HepG2 (cell line): Measurements from ENCODE around the gene KRT2. TPM values are rescaled to one million over a fixed set of nuclear protein-coding genes. Genes with fewer than 3 reads are reported as not detected.

Experiments
- ATAC-seq: fragments of 200-7000 bp; cut with Tn5 transposase; 3 replicates; pipeline ENCODE4 v1.9.1; 2020; ENCODE audit warnings: mild to moderate bottlenecking, moderate library complexity
- BruUV-seq: library from RNA; stranded (reverse); fragments of 400-500 nt; replicated peaks from 2 replicates; lab custom pipeline; 2021; lab: Mats Ljungman, UMichigan
- CTCF ChIA-PET: fragments of 300-600 bp; formaldehyde crosslinking; extraction: SDS; loops from one replicate; lab custom pipeline; 2021; ENCODE audit warnings: low total read pairs, inconsistent platforms, low intra/inter-chr PET ratio; lab: Yijun Ruan, JAX
- POLR2A ChIA-PET: fragments of 350-600 bp; sonication (Branson Sonifier 250); formaldehyde crosslinking; loops from one replicate; lab custom pipeline; 2020; ENCODE audit warnings: antibody characterized with exemption, inconsistent platforms; lab: Yijun Ruan, JAX
- DNase-seq: peaks from one replicate; pipeline ENCODE4 v3.0.0-alpha.2; 2015; ENCODE audit warnings: low spot score
- FAIRE-seq: peaks from 3 replicates; lab custom pipeline; 2011; peaks lifted over from hg19 to GRCh38; lab: Jason Lieb, UNC
- H2AFZ ChIP-seq: one replicate; pipeline ENCODE4 v1.6.1; 2011; ENCODE audit warnings: low read length, inconsistent platforms
- H3K27ac ChIP-seq: fragments of 300-600 bp; 3 replicates; pipeline ENCODE4 v1.8.0; 2011; ENCODE audit warnings: mixed run types, mild to moderate bottlenecking, mixed read lengths, low read length, inconsistent platforms; ENCODE audit not compliant: insufficient read depth; ENCODE audit errors: extremely low read length
- H3K27me3 ChIP-seq, 2 experiments: fragments of 200-600 bp in 1 of 2; 2 replicates in 1 of 2; 3 replicates in 1 of 2; pipeline versions ENCODE4 v1.6.0 to v1.8.0; 2011; ENCODE audit warnings: low read length in 2 of 2, mild to moderate bottlenecking in 2 of 2, moderate library complexity in 2 of 2, inconsistent platforms in 1 of 2; ENCODE audit not compliant: insufficient read depth in 2 of 2, control insufficient read depth in 1 of 2
- H3K36me3 ChIP-seq, 2 experiments: fragments of 200-600 bp in 1 of 2; replicated peaks in 1 of 2; 2 replicates in 1 of 2; 3 replicates in 1 of 2; pipeline versions ENCODE4 v1.5.1 to v1.8.0; 2011; ENCODE audit warnings: low read length in 2 of 2, inconsistent platforms in 1 of 2; ENCODE audit not compliant: insufficient read depth in 2 of 2, control insufficient read depth in 1 of 2
- H3K4me1 ChIP-seq: 2 replicates; pipeline ENCODE4 v1.5.1; 2012; ENCODE audit warnings: low read length, inconsistent platforms; ENCODE audit not compliant: insufficient read depth
- H3K4me2 ChIP-seq: 2 replicates; pipeline ENCODE4 v1.6.0; 2011; ENCODE audit warnings: low read depth, low read length, inconsistent platforms
- H3K4me3 ChIP-seq, 3 experiments: fragments of 200-600 bp in 1 of 3; sonication (generic), shearing (Covaris generic) in 1 of 3; replicated peaks in 1 of 3; 2 replicates each; pipeline ENCODE4 v1.5.1; 2011 to 2016; ENCODE audit warnings: low read length in 3 of 3, inconsistent platforms in 2 of 3, low read depth in 2 of 3, mild to moderate bottlenecking in 2 of 3, control low read depth in 1 of 3, mixed read lengths in 1 of 3; ENCODE audit not compliant: insufficient read depth in 1 of 3
- H3K79me2 ChIP-seq: one replicate; pipeline ENCODE4 v1.6.1; 2011; ENCODE audit warnings: low read length, inconsistent platforms; ENCODE audit not compliant: insufficient read depth
- H3K9ac ChIP-seq: 2 replicates; pipeline ENCODE4 v1.6.0; 2011; ENCODE audit warnings: mild to moderate bottlenecking, low read depth, low read length, inconsistent platforms; ENCODE audit not compliant: insufficient read depth
- H3K9me3 ChIP-seq: 2 replicates; pipeline ENCODE4 v1.5.1; 2012; ENCODE audit warnings: mild to moderate bottlenecking, low read length
- H4K20me1 ChIP-seq: 2 replicates; pipeline ENCODE4 v1.6.0; 2011; ENCODE audit warnings: inconsistent platforms, mild to moderate bottlenecking, low read length, moderate library complexity; ENCODE audit not compliant: insufficient read depth
- HDAC6 ChIP-seq: fragments of 200-600 bp; sonication (generic); IDR thresholded peaks from 2 replicates; pipeline ENCODE4 v1.7.0; 2017; ENCODE audit warnings: mild to moderate bottlenecking, antibody characterized with exemption, low read length, low read depth
- KLF11 ChIP-seq: IDR thresholded peaks from 2 replicates; pipeline ENCODE4 v1.6.1; 2016; ENCODE audit warnings: missing compliant biosample characterization
- TCF12 ChIP-seq, 2 experiments: fragments of 450-650 bp in 1 of 2; sonication (generic) in 1 of 2; formaldehyde crosslinking in 1 of 2; IDR thresholded peaks; 2 replicates each; pipeline versions ENCODE4 v1.6.1 to v1.8.0; 2017 to 2022; ENCODE audit warnings: antibody characterized with exemption in 1 of 2, mild to moderate bottlenecking in 1 of 2, missing genetic modification reagents in 1 of 2, moderate library complexity in 1 of 2
- ZNF317 ChIP-seq: sonication (generic); formaldehyde crosslinking; IDR thresholded peaks from 2 replicates; pipeline ENCODE4 v1.5.0; 2020; ENCODE audit warnings: mild to moderate bottlenecking, missing genetic modification reagents
- ZNF44 ChIP-seq: sonication (generic); formaldehyde crosslinking; IDR thresholded peaks from 2 replicates; pipeline ENCODE4 v1.5.1; 2020; ENCODE audit warnings: mild to moderate bottlenecking, missing genetic modification reagents
- ZNF619 ChIP-seq: sonication (generic); formaldehyde crosslinking; IDR thresholded peaks from 2 replicates; pipeline ENCODE4 v1.4.0; 2020; ENCODE audit warnings: mild to moderate bottlenecking, missing genetic modification reagents
- WGBS: methylation state at CpG from one replicate; pipeline ENCODE4 v1.1.6; 2017; ENCODE audit warnings: low lambda C conversion rate; 5-methylcytosine and 5-hydroxymethylcytosine counted together
- in situ Hi-C: cut with HindIII; loops from 2 replicates; pipeline ENCODE4 v1.10.0; 2017; ENCODE audit warnings: low pct_unique_long_range_greater_than_20kb; ENCODE audit not compliant: extremely low pct_ligation_motif_present
- intact Hi-C: fragments of 100-400 bp; cut with micrococcal nuclease; formaldehyde crosslinking; loops from one replicate; pipeline ENCODE4 v1.10.0; 2022; ENCODE audit not compliant: unreplicated experiment
- polyA plus RNA-seq, 8 experiments: library from polyadenylated mRNA; depleted of rRNA in 3 of 8; stranded (reverse) in 7 of 8; unstranded in 1 of 8; fragments of >200 nt; fragmentation: Illumina TruSeq in 4 of 8; extraction: Trizol in 4 of 8; gene quantifications; 2 replicates each; pipeline versions ENCODE4 v1.2.1 to v1.2.3, GENCODE V29; 2011 to 2016; ENCODE audit warnings: low read depth in 4 of 8, missing spikeins in 1 of 8, mixed read lengths in 1 of 8; ENCODE audit not compliant: insufficient read depth in 1 of 8
- total RNA-seq, 5 experiments: library from RNA; depleted of rRNA; stranded (reverse); fragments of >200 nt; fragmentation: Illumina TruSeq; extraction: Trizol; gene quantifications; 2 replicates each; pipeline ENCODE4 v1.2.3, GENCODE V29; 2016; ENCODE audit warnings: low read depth in 1 of 5
- TF ChIP-seq, protein P1 (sequence below): IDR thresholded peaks from 2 replicates; pipeline ENCODE4 v1.6.1; 2016
- TF ChIP-seq, protein P2 (sequence below): sonication (generic); formaldehyde crosslinking; IDR thresholded peaks from 2 replicates; pipeline ENCODE4 v1.9.0; 2021; ENCODE audit warnings: missing genetic modification reagents, borderline replicate concordance
- TF ChIP-seq, protein P3 (sequence below): IDR thresholded peaks from 2 replicates; pipeline ENCODE4 v1.6.1; 2016; ENCODE audit warnings: missing compliant biosample characterization, missing genetic modification reagents, borderline replicate concordance
- TF ChIP-seq, protein P4 (sequence below): IDR thresholded peaks from 2 replicates; pipeline ENCODE4 v1.6.1; 2016; ENCODE audit warnings: low read depth, missing genetic modification reagents, missing compliant biosample characterization

Gene KRT2
- total and polyA plus RNA-seq, 2 of the 13 experiments (the other 11 are each of a cell fraction or from before 2014, with no cell fraction given) = not detected

DNA sequence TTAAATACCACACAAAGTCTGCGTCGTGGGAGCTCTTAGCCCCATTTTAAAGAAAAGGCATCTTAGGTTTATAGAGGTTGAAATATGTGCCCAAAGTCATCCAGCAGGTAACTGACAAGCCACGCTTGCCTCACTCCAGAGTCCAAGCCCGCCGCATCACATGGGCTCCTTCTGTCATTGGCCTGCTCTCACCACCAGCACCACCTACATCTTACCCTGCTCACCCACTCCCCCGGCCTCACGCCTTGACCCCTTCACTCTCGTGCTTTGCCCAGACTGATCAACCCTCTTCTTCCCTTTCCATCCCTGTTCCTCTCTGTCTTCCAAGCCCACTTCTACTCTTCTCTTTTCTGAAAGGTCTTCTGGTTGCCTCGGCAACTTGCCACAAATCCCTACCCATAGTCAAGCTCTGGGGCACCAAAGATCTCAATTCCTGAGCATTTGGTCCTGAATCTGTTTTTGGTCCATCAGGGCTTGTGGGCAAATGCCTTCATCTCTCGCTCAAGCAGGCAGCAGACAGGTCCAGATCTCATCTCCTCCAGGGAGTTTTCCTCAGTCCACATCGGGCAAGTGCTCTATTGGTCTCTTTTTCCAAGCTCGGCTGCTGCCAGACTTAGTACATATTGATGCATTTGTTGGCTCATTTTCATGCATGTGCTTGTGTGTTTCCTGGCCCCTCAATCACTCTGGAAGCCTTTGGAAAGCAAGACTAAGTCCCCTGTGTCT lies 31.7 kb upstream of the KRT2 start:
- Histone ChIP-seq H3K4me3 (no peak overlapping the region), H3K9ac (no peak overlapping the region), H3K36me3 (no peaks in the 10 kb centered on the region), H4K20me1 (no peaks in the 10 kb centered on the region), H3K9me3 (no peaks in the 10 kb centered on the region), H3K27ac (no peak overlapping the region), H3K4me1 (no peaks in the 10 kb centered on the region), H3K4me2 (no peak overlapping the region), H3K27me3 (peaks cover 4 to 38% of the 10 kb centered on the region in 2 experiments; a peak in 3 of 5 replicates), H2AFZ (no peak overlapping the region), H3K79me2 (no peaks in the 10 kb centered on the region)
- FAIRE-seq (no peak), ATAC-seq (no peak), DNase-seq (no peak)
- in situ Hi-C loops = loop anchor here (25.0 kb wide), 1 partner anchor 304 kb away; no protein-coding TSS in a partner anchor
- CTCF ChIA-PET = no interaction called here
- BruUV-seq = no TSS peak
- 9% methylated on average over 11 of the region's 12 CpGs for WGBS
- POLR2A ChIA-PET = no interaction called here
- intact Hi-C loops = no loop called here
- TF ChIP-seq HDAC6 (no peak), KLF11 (CRISPR knock-in tag) (no peak), ZNF619 (no peak), ZNF44 (CRISPR knock-in tag) (no peak), TCF12 (IDR thresholded peaks at IDR 0.05) (no peak), TCF12 (CRISPR knock-in tag; IDR thresholded peaks at IDR 0.05) (no peak), ZNF317 (CRISPR knock-in tag) (no peak)
- TF ChIP-seq, protein P1, sequence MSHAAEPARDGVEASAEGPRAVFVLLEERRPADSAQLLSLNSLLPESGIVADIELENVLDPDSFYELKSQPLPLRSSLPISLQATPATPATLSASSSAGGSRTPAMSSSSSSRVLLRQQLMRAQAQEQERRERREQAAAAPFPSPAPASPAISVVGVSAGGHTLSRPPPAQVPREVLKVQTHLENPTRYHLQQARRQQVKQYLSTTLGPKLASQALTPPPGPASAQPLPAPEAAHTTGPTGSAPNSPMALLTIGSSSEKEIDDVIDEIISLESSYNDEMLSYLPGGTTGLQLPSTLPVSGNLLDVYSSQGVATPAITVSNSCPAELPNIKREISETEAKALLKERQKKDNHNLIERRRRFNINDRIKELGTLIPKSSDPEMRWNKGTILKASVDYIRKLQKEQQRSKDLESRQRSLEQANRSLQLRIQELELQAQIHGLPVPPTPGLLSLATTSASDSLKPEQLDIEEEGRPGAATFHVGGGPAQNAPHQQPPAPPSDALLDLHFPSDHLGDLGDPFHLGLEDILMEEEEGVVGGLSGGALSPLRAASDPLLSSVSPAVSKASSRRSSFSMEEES (CRISPR knock-in tag) = no peak
- TF ChIP-seq, protein P2, sequence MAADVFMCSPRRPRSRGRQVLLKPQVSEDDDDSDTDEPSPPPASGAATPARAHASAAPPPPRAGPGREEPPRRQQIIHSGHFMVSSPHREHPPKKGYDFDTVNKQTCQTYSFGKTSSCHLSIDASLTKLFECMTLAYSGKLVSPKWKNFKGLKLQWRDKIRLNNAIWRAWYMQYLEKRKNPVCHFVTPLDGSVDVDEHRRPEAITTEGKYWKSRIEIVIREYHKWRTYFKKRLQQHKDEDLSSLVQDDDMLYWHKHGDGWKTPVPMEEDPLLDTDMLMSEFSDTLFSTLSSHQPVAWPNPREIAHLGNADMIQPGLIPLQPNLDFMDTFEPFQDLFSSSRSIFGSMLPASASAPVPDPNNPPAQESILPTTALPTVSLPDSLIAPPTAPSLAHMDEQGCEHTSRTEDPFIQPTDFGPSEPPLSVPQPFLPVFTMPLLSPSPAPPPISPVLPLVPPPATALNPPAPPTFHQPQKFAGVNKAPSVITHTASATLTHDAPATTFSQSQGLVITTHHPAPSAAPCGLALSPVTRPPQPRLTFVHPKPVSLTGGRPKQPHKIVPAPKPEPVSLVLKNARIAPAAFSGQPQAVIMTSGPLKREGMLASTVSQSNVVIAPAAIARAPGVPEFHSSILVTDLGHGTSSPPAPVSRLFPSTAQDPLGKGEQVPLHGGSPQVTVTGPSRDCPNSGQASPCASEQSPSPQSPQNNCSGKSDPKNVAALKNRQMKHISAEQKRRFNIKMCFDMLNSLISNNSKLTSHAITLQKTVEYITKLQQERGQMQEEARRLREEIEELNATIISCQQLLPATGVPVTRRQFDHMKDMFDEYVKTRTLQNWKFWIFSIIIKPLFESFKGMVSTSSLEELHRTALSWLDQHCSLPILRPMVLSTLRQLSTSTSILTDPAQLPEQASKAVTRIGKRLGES (CRISPR knock-in tag) = no peak
- TF ChIP-seq, protein P3, sequence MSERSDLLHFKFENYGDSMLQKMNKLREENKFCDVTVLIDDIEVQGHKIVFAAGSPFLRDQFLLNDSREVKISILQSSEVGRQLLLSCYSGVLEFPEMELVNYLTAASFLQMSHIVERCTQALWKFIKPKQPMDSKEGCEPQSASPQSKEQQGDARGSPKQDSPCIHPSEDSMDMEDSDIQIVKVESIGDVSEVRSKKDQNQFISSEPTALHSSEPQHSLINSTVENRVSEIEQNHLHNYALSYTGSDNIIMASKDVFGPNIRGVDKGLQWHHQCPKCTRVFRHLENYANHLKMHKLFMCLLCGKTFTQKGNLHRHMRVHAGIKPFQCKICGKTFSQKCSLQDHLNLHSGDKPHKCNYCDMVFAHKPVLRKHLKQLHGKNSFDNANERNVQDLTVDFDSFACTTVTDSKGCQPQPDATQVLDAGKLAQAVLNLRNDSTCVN = no peak
- TF ChIP-seq, protein P4, sequence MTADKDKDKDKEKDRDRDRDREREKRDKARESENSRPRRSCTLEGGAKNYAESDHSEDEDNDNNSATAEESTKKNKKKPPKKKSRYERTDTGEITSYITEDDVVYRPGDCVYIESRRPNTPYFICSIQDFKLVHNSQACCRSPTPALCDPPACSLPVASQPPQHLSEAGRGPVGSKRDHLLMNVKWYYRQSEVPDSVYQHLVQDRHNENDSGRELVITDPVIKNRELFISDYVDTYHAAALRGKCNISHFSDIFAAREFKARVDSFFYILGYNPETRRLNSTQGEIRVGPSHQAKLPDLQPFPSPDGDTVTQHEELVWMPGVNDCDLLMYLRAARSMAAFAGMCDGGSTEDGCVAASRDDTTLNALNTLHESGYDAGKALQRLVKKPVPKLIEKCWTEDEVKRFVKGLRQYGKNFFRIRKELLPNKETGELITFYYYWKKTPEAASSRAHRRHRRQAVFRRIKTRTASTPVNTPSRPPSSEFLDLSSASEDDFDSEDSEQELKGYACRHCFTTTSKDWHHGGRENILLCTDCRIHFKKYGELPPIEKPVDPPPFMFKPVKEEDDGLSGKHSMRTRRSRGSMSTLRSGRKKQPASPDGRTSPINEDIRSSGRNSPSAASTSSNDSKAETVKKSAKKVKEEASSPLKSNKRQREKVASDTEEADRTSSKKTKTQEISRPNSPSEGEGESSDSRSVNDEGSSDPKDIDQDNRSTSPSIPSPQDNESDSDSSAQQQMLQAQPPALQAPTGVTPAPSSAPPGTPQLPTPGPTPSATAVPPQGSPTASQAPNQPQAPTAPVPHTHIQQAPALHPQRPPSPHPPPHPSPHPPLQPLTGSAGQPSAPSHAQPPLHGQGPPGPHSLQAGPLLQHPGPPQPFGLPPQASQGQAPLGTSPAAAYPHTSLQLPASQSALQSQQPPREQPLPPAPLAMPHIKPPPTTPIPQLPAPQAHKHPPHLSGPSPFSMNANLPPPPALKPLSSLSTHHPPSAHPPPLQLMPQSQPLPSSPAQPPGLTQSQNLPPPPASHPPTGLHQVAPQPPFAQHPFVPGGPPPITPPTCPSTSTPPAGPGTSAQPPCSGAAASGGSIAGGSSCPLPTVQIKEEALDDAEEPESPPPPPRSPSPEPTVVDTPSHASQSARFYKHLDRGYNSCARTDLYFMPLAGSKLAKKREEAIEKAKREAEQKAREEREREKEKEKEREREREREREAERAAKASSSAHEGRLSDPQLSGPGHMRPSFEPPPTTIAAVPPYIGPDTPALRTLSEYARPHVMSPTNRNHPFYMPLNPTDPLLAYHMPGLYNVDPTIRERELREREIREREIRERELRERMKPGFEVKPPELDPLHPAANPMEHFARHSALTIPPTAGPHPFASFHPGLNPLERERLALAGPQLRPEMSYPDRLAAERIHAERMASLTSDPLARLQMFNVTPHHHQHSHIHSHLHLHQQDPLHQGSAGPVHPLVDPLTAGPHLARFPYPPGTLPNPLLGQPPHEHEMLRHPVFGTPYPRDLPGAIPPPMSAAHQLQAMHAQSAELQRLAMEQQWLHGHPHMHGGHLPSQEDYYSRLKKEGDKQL (CRISPR knock-in tag) = no peak
